ENCODE measurements around the gene KCNK3.

The KCNK3 gene

GRCh38 chr2:26675651-26676255 lies 16.8 kb upstream of the KCNK3 start:
- Histone ChIP-seq H3K27me3 (ENCODE audit: control insufficient read depth, insufficient read depth, low read length) (no peaks in the 10 kb centered on the region), H3K4me1 (ENCODE audit: control insufficient read depth, insufficient read depth, low read length) (no peaks in the 10 kb centered on the region), H3K36me3 (ENCODE audit: control insufficient read depth, insufficient read depth, low read length) (no peaks in the 10 kb centered on the region), H3K9ac (ENCODE audit: low read depth, low read length) (no peak overlapping the region), H3K27ac (ENCODE audit: low read depth, low read length) (no peak overlapping the region), H3K4me3 (ENCODE audit: low read depth, low read length) (no peak overlapping the region), H3K9me3 (ENCODE audit: control insufficient read depth, insufficient read depth, low read length) (no peaks in the 10 kb centered on the region)

GRCh38 chr2:26678035-26678434 lies 14.5 kb upstream of the KCNK3 start:
- H3K27me3 ChIP-seq (ENCODE audit: control insufficient read depth, insufficient read depth, low read length), result no peaks in the 10 kb centered on the region
- H3K9me3 ChIP-seq (ENCODE audit: control insufficient read depth, insufficient read depth, low read length), result no peaks in the 10 kb centered on the region
- no peak overlapping the region for H3K27ac ChIP-seq (ENCODE audit: low read depth, low read length)
- no peaks in the 10 kb centered on the region for H3K4me1 ChIP-seq (ENCODE audit: control insufficient read depth, insufficient read depth, low read length)
- H3K9ac ChIP-seq (ENCODE audit: low read depth, low read length), result no peak overlapping the region
- H3K4me3 ChIP-seq (ENCODE audit: low read depth, low read length), result no peak overlapping the region
- no peaks in the 10 kb centered on the region for H3K36me3 ChIP-seq (ENCODE audit: control insufficient read depth, insufficient read depth, low read length)

GRCh38 chr2:26679867-26680266 lies 12.7 kb upstream of the KCNK3 start:
- H3K9ac ChIP-seq (ENCODE audit: low read depth, low read length), result no peak overlapping the region
- no peak overlapping the region for H3K4me3 ChIP-seq (ENCODE audit: low read depth, low read length)
- H3K36me3 ChIP-seq (ENCODE audit: control insufficient read depth, insufficient read depth, low read length), result no peaks in the 10 kb centered on the region
- H3K9me3 ChIP-seq (ENCODE audit: control insufficient read depth, insufficient read depth, low read length), result no peaks in the 10 kb centered on the region
- H3K27me3 ChIP-seq (ENCODE audit: control insufficient read depth, insufficient read depth, low read length), result no peaks in the 10 kb centered on the region
- no peak overlapping the region for H3K27ac ChIP-seq (ENCODE audit: low read depth, low read length)
- H3K4me1 ChIP-seq (ENCODE audit: control insufficient read depth, insufficient read depth, low read length), result no peaks in the 10 kb centered on the region

- H3K27me3 ChIP-seq (ENCODE audit: control insufficient read depth, insufficient read depth, low read length), result no peaks in the 10 kb centered on the region; the same call in 1 of the 2 replicates
- no peak overlapping the region for H3K9ac ChIP-seq (ENCODE audit: low read depth, low read length)
- H3K4me1 ChIP-seq (ENCODE audit: control insufficient read depth, insufficient read depth, low read length), result no peaks in the 10 kb centered on the region
- no peaks in the 10 kb centered on the region for H3K9me3 ChIP-seq (ENCODE audit: control insufficient read depth, insufficient read depth, low read length)
- no peak overlapping the region for H3K4me3 ChIP-seq (ENCODE audit: low read depth, low read length)
- no peak overlapping the region for H3K27ac ChIP-seq (ENCODE audit: low read depth, low read length)
- H3K36me3 ChIP-seq (ENCODE audit: control insufficient read depth, insufficient read depth, low read length), result no peaks in the 10 kb centered on the region
Observed at GRCh38 chr2:26681656-26682055, 10.9 kb upstream of the KCNK3 start.

GRCh38 chr2:26682155-26682554 lies 10.4 kb upstream of the KCNK3 start:
- Histone ChIP-seq H3K4me3 (ENCODE audit: low read depth, low read length) (no peak overlapping the region), H3K27ac (ENCODE audit: low read depth, low read length) (no peak overlapping the region), H3K36me3 (ENCODE audit: control insufficient read depth, insufficient read depth, low read length) (no peaks in the 10 kb centered on the region), H3K9ac (ENCODE audit: low read depth, low read length) (no peak overlapping the region), H3K27me3 (ENCODE audit: control insufficient read depth, insufficient read depth, low read length) (no peaks in the 10 kb centered on the region; the same call in 1 of the 2 replicates), H3K4me1 (ENCODE audit: control insufficient read depth, insufficient read depth, low read length) (no peaks in the 10 kb centered on the region), H3K9me3 (ENCODE audit: control insufficient read depth, insufficient read depth, low read length) (no peaks in the 10 kb centered on the region)

GRCh38 chr2:26683583-26683982 lies 8.9 kb upstream of the KCNK3 start:
- Histone ChIP-seq H3K9me3 (ENCODE audit: control insufficient read depth, insufficient read depth, low read length) (no peaks in the 10 kb centered on the region), H3K4me1 (ENCODE audit: control insufficient read depth, insufficient read depth, low read length) (no peaks in the 10 kb centered on the region), H3K9ac (ENCODE audit: low read depth, low read length) (no peak overlapping the region), H3K27ac (ENCODE audit: low read depth, low read length) (no peak overlapping the region), H3K36me3 (ENCODE audit: control insufficient read depth, insufficient read depth, low read length) (no peaks in the 10 kb centered on the region), H3K27me3 (ENCODE audit: control insufficient read depth, insufficient read depth, low read length) (peaks cover 5% of the 10 kb centered on the region; the same call in 1 of the 2 replicates), H3K4me3 (ENCODE audit: low read depth, low read length) (no peak overlapping the region)

GRCh38 chr2:26685341-26685740 lies 7.2 kb upstream of the KCNK3 start:
- H3K36me3 ChIP-seq (ENCODE audit: control insufficient read depth, insufficient read depth, low read length), result no peaks in the 10 kb centered on the region
- no peaks in the 10 kb centered on the region for H3K9me3 ChIP-seq (ENCODE audit: control insufficient read depth, insufficient read depth, low read length)

GRCh38 chr2:26685989-26686839 lies 6.3 kb upstream of the KCNK3 start:
- Histone ChIP-seq H3K9ac (ENCODE audit: low read depth, low read length) (no peak overlapping the region), H3K4me1 (ENCODE audit: control insufficient read depth, insufficient read depth, low read length) (no peaks in the 10 kb centered on the region), H3K27ac (ENCODE audit: low read depth, low read length) (no peak overlapping the region), H3K4me3 (ENCODE audit: low read depth, low read length) (no peak overlapping the region), H3K36me3 (ENCODE audit: control insufficient read depth, insufficient read depth, low read length) (no peaks in the 10 kb centered on the region), H3K27me3 (ENCODE audit: control insufficient read depth, insufficient read depth, low read length) (peaks cover 25% of the 10 kb centered on the region), H3K9me3 (ENCODE audit: control insufficient read depth, insufficient read depth, low read length) (no peaks in the 10 kb centered on the region)

More at GRCh38 chr2:26685341-26685740, 7.2 kb upstream of the KCNK3 start:
- Histone ChIP-seq H3K27me3 (ENCODE audit: control insufficient read depth, insufficient read depth, low read length) (peaks cover 16% of the 10 kb centered on the region; the same call in 1 of the 2 replicates), H3K27ac (ENCODE audit: low read depth, low read length) (no peak overlapping the region), H3K4me3 (ENCODE audit: low read depth, low read length) (no peak overlapping the region), H3K9ac (ENCODE audit: low read depth, low read length) (no peak overlapping the region), H3K4me1 (ENCODE audit: control insufficient read depth, insufficient read depth, low read length) (no peaks in the 10 kb centered on the region)

GRCh38 chr2:26687328-26687727 lies 5.2 kb upstream of the KCNK3 start:
- Histone ChIP-seq H3K9ac (ENCODE audit: low read depth, low read length) (no peak overlapping the region), H3K4me1 (ENCODE audit: control insufficient read depth, insufficient read depth, low read length) (peaks cover 5% of the 10 kb centered on the region; the same call in 1 of the 2 replicates), H3K9me3 (ENCODE audit: control insufficient read depth, insufficient read depth, low read length) (no peaks in the 10 kb centered on the region), H3K36me3 (ENCODE audit: control insufficient read depth, insufficient read depth, low read length) (no peaks in the 10 kb centered on the region), H3K4me3 (ENCODE audit: low read depth, low read length) (no peak overlapping the region), H3K27me3 (ENCODE audit: control insufficient read depth, insufficient read depth, low read length) (peaks cover 32% of the 10 kb centered on the region), H3K27ac (ENCODE audit: low read depth, low read length) (no peak overlapping the region)

- Histone ChIP-seq H3K4me1 (ENCODE audit: control insufficient read depth, insufficient read depth, low read length) (peaks cover 5% of the 10 kb centered on the region; the same call in 1 of the 2 replicates), H3K36me3 (ENCODE audit: control insufficient read depth, insufficient read depth, low read length) (no peaks in the 10 kb centered on the region), H3K9ac (ENCODE audit: low read depth, low read length) (no peak overlapping the region), H3K4me3 (ENCODE audit: low read depth, low read length) (no peak overlapping the region), H3K27me3 (ENCODE audit: control insufficient read depth, insufficient read depth, low read length) (peaks cover 32% of the 10 kb centered on the region), H3K27ac (ENCODE audit: low read depth, low read length) (no peak overlapping the region), H3K9me3 (ENCODE audit: control insufficient read depth, insufficient read depth, low read length) (no peaks in the 10 kb centered on the region)
Observed at GRCh38 chr2:26687801-26688200, 4.7 kb upstream of the KCNK3 start.

- Histone ChIP-seq H3K27ac (ENCODE audit: low read depth, low read length) (no peak overlapping the region), H3K9me3 (ENCODE audit: control insufficient read depth, insufficient read depth, low read length) (no peaks in the 10 kb centered on the region), H3K4me1 (ENCODE audit: control insufficient read depth, insufficient read depth, low read length) (peaks cover 9% of the 10 kb centered on the region), H3K4me3 (ENCODE audit: low read depth, low read length) (no peak overlapping the region), H3K36me3 (ENCODE audit: control insufficient read depth, insufficient read depth, low read length) (no peaks in the 10 kb centered on the region), H3K9ac (ENCODE audit: low read depth, low read length) (no peak overlapping the region), H3K27me3 (ENCODE audit: control insufficient read depth, insufficient read depth, low read length) (peaks cover 63% of the 10 kb centered on the region)
Observed at GRCh38 chr2:26691161-26691560, 1.4 kb upstream of the KCNK3 start.
